Raji (cell line): Measurements from ENCODE around the gene CCND2.

Experiments used
- POLR2A ChIP-seq: IDR thresholded peaks from 2 replicates; pipeline ENCODE4 v1.6.1; 2011; ENCODE audit warnings: low read depth, low read length, control low read depth; ENCODE audit not compliant: insufficient read depth

Gene CCND2

GRCh38 chr12:4280351-4281163 lies 7.0 kb downstream of the CCND2 start:
- TF ChIP-seq POLR2A: no peak

- TF ChIP-seq POLR2A: no peak
These were observed 7.7 kb downstream of the CCND2 start for GRCh38 chr12:4281173-4281654.

GRCh38 chr12:4282103-4282891 lies 8.7 kb downstream of the CCND2 start:
- TF ChIP-seq POLR2A: no peak

GRCh38 chr12:4282892-4283511 lies 9.4 kb downstream of the CCND2 start:
- TF ChIP-seq POLR2A: no peak

GRCh38 chr12:4283512-4284255 lies 10.1 kb downstream of the CCND2 start:
- TF ChIP-seq POLR2A: no peak

- TF ChIP-seq POLR2A: no peak
These were observed 10.7 kb downstream of the CCND2 start for GRCh38 chr12:4284306-4284705.

- no peak for TF ChIP-seq POLR2A
These were observed 11.5 kb downstream of the CCND2 start for GRCh38 chr12:4285070-4285469.

- TF ChIP-seq POLR2A: no peak
These were observed 12.7 kb downstream of the CCND2 start for GRCh38 chr12:4286228-4286627.

- TF ChIP-seq POLR2A: no peak
These were observed 13.3 kb downstream of the CCND2 start for GRCh38 chr12:4286771-4287317.

- no peak for TF ChIP-seq POLR2A
These were observed 14.0 kb downstream of the CCND2 start for GRCh38 chr12:4287325-4288211.

- TF ChIP-seq POLR2A: no peak
These were observed 15.0 kb downstream of the CCND2 start for GRCh38 chr12:4288296-4289131.

GRCh38 chr12:4289231-4289878 lies 15.8 kb downstream of the CCND2 start:
- no peak for TF ChIP-seq POLR2A
